ENCODE measurements around the gene FUT7. TPM values are rescaled to one million over a fixed set of nuclear protein-coding genes. Genes with fewer than 3 reads are reported as not detected.

Gene FUT7
- total and polyA plus RNA-seq, 2 of the 8 experiments (the other 6 are each of a cell fraction or from before 2014, with no cell fraction given): not detected

- TF ChIP-seq KDM4A (IDR thresholded peaks at IDR 0.05; ENCODE audit: low read depth, low read length, severe bottlenecking): no peak
- TF ChIP-seq HDAC2 (IDR thresholded peaks at IDR 0.05; ENCODE audit: borderline replicate concordance in 1 of 2, low read depth in 2 of 2, low read length in 2 of 2): no peak
- no peak for TF ChIP-seq CEBPB (IDR thresholded peaks at IDR 0.05; ENCODE audit: low read depth, low read length)
- TF ChIP-seq CREB1 (IDR thresholded peaks at IDR 0.05): no peak
- TF ChIP-seq GABPA (IDR thresholded peaks at IDR 0.05; ENCODE audit: borderline replicate concordance, insufficient read depth, low read length): no peak
Observed at GRCh38 chr9:136982232-136983051, 49.4 kb downstream of the FUT7 start, which contains the start of gene LCNL1 (continued).
